ENCODE results near the gene PNPLA3. TPM values are rescaled to one million over a fixed set of nuclear protein-coding genes. Genes with fewer than 3 reads are reported as not detected.

Gene PNPLA3
- total and polyA plus RNA-seq, 8 donors: 0.34 to 2.4 (median 0.50) TPM

- no peaks in the 10 kb centered on the region for H3K9me3 ChIP-seq
- TF ChIP-seq CTCF (IDR thresholded peaks at IDR 0.05): no peak
- intact Hi-C loops (cut with DNase I): no loop called here
- ATAC-seq (no peak), DNase-seq (no peak)
- no peaks in the 10 kb centered on the region for H3K27me3 ChIP-seq
- no peak overlapping the region for H3K27ac ChIP-seq
- H3K4me3 ChIP-seq: no peak overlapping the region
- H3K4me1 ChIP-seq: no peaks in the 10 kb centered on the region
- H3K36me3 ChIP-seq: peaks cover 0 to 94% of the 10 kb centered on the region in 2 donors
Observed at GRCh38 chr22:43978558-43978957, 55.0 kb downstream of the PNPLA3 start.

GRCh38 chr22:43980579-43980978, 57.0 kb downstream of the PNPLA3 start:
- Histone ChIP-seq H3K36me3 (peaks cover 0 to 94% of the 10 kb centered on the region in 2 donors), H3K4me1 (no peaks in the 10 kb centered on the region), H3K4me3 (no peak overlapping the region), H3K27ac (no peak overlapping the region), H3K27me3 (no peaks in the 10 kb centered on the region), H3K9me3 (no peaks in the 10 kb centered on the region)
- TF ChIP-seq CTCF (IDR thresholded peaks at IDR 0.05): no peak
- no peak for DNase-seq
- intact Hi-C loops (cut with DNase I): no loop called here
- no peak for ATAC-seq

- Histone ChIP-seq H3K9me3 (no peaks in the 10 kb centered on the region), H3K27ac (no peak overlapping the region), H3K36me3 (peaks cover 0 to 94% of the 10 kb centered on the region in 2 donors), H3K27me3 (no peaks in the 10 kb centered on the region), H3K4me3 (no peak overlapping the region), H3K4me1 (no peaks in the 10 kb centered on the region)
- TF ChIP-seq CTCF (IDR thresholded peaks at IDR 0.05): no peak
- ATAC-seq (no peak), DNase-seq (no peak)
- intact Hi-C loops (cut with DNase I): no loop called here
Observed at GRCh38 chr22:43980996-43981395, 57.4 kb downstream of the PNPLA3 start.

GRCh38 chr22:43983808-43984207, 60.2 kb downstream of the PNPLA3 start:
- ATAC-seq (no peak), DNase-seq (no peak)
- H3K4me3 ChIP-seq: no peak overlapping the region
- intact Hi-C loops (cut with DNase I): no loop called here
- no peak overlapping the region for H3K27ac ChIP-seq
- no peaks in the 10 kb centered on the region for H3K4me1 ChIP-seq
- TF ChIP-seq CTCF (IDR thresholded peaks at IDR 0.05): no peak
- no peaks in the 10 kb centered on the region for H3K9me3 ChIP-seq
- H3K27me3 ChIP-seq: no peaks in the 10 kb centered on the region
- peaks cover 0 to 91% of the 10 kb centered on the region in 2 donors for H3K36me3 ChIP-seq

- ATAC-seq (no peak), DNase-seq (no peak)
- Histone ChIP-seq H3K27me3 (no peaks in the 10 kb centered on the region), H3K27ac (no peak overlapping the region), H3K36me3 (peaks cover 0 to 91% of the 10 kb centered on the region in 2 donors), H3K4me1 (no peaks in the 10 kb centered on the region), H3K9me3 (no peaks in the 10 kb centered on the region), H3K4me3 (no peak overlapping the region)
- TF ChIP-seq CTCF (IDR thresholded peaks at IDR 0.05): no peak
- intact Hi-C loops (cut with DNase I): no loop called here
Observed at GRCh38 chr22:43985532-43985931, 61.9 kb downstream of the PNPLA3 start.
